HepG2 (cell line): Measurements from ENCODE around the gene CCNB1IP1. TPM values are rescaled to one million over a fixed set of nuclear protein-coding genes. Genes with fewer than 3 reads are reported as not detected.

ENCODE experiments used
- CBX2 ChIP-seq, 2 experiments: fragments of 200-600 bp in 1 of 2; sonication (generic); formaldehyde crosslinking in 1 of 2; IDR thresholded peaks; 2 replicates each; pipeline versions ENCODE4 v1.7.0 to v1.8.1; 2018 to 2022; ENCODE audit warnings: low read depth in 2 of 2, low read length in 1 of 2, mild to moderate bottlenecking in 1 of 2, missing genetic modification reagents in 1 of 2
- ERF ChIP-seq: IDR thresholded peaks from 2 replicates; pipeline ENCODE4 v1.6.1; 2018; ENCODE audit warnings: missing biosample characterization, missing genetic modification reagents
- FOSL1 ChIP-seq: sonication (generic); formaldehyde crosslinking; IDR thresholded peaks from 2 replicates; pipeline ENCODE4 v1.9.0; 2021; ENCODE audit warnings: missing genetic modification reagents, borderline replicate concordance
- GLMP ChIP-seq: sonication (generic); formaldehyde crosslinking; IDR thresholded peaks from 2 replicates; pipeline ENCODE4 v1.9.0; 2021; ENCODE audit warnings: missing genetic modification reagents, mild to moderate bottlenecking, borderline replicate concordance
- MATR3 ChIP-seq: sonication (generic); formaldehyde crosslinking; IDR thresholded peaks from 2 replicates; pipeline ENCODE4 v1.4.0; 2020; ENCODE audit warnings: missing genetic modification reagents
- MLLT10 ChIP-seq: sonication (generic); formaldehyde crosslinking; IDR thresholded peaks from 2 replicates; pipeline ENCODE4 v1.4.0; 2020; ENCODE audit warnings: missing genetic modification reagents
- PBX2 ChIP-seq: IDR thresholded peaks from 2 replicates; pipeline ENCODE4 v1.6.1; 2016; ENCODE audit warnings: control low read depth
- PLSCR1 ChIP-seq: sonication (generic); formaldehyde crosslinking; IDR thresholded peaks from 2 replicates; pipeline ENCODE4 v1.5.0; 2020; ENCODE audit warnings: missing genetic modification reagents, mild to moderate bottlenecking, borderline replicate concordance
- POGZ ChIP-seq: sonication (generic); formaldehyde crosslinking; IDR thresholded peaks from 2 replicates; pipeline ENCODE4 v1.4.0; 2020; ENCODE audit warnings: mild to moderate bottlenecking, missing genetic modification reagents
- POLR2AphosphoS5 ChIP-seq: IDR thresholded peaks from 2 replicates; pipeline ENCODE4 v1.6.1; 2012; ENCODE audit warnings: low read depth, low read length
- TRIM24 ChIP-seq: sonication (generic); formaldehyde crosslinking; IDR thresholded peaks from 2 replicates; pipeline ENCODE4 v1.8.0; 2022; ENCODE audit warnings: mild to moderate bottlenecking, missing genetic modification reagents
- ZBTB3 ChIP-seq: sonication (generic); formaldehyde crosslinking; IDR thresholded peaks from 2 replicates; pipeline ENCODE4 v1.4.0; 2020; ENCODE audit warnings: low read depth, mild to moderate bottlenecking, moderate library complexity, missing genetic modification reagents, borderline replicate concordance
- ZFP82 ChIP-seq: sonication (generic); formaldehyde crosslinking; IDR thresholded peaks from 2 replicates; pipeline ENCODE4 v1.5.1; 2020; ENCODE audit warnings: mild to moderate bottlenecking, missing genetic modification reagents, borderline replicate concordance
- ZNF329 ChIP-seq: sonication (generic); formaldehyde crosslinking; IDR thresholded peaks from 2 replicates; pipeline ENCODE4 v1.9.0; 2021; ENCODE audit warnings: low read depth, mild to moderate bottlenecking, missing genetic modification reagents
- ZNF337 ChIP-seq: sonication (generic); formaldehyde crosslinking; IDR thresholded peaks from 2 replicates; pipeline ENCODE4 v1.5.1; 2020; ENCODE audit warnings: missing genetic modification reagents, low read depth, mild to moderate bottlenecking, borderline replicate concordance
- ZNF549 ChIP-seq: sonication (generic); formaldehyde crosslinking; IDR thresholded peaks from 2 replicates; pipeline ENCODE4 v1.5.0; 2020; ENCODE audit warnings: missing genetic modification reagents
- ZNF558 ChIP-seq: sonication (generic); formaldehyde crosslinking; IDR thresholded peaks from 2 replicates; pipeline ENCODE4 v1.9.0; 2022; ENCODE audit warnings: mild to moderate bottlenecking, missing genetic modification reagents, borderline replicate concordance
- ZNF567 ChIP-seq: sonication (generic); formaldehyde crosslinking; IDR thresholded peaks from 2 replicates; pipeline ENCODE4 v1.8.1; 2023; ENCODE audit warnings: mild to moderate bottlenecking, missing genetic modification reagents, borderline replicate concordance
- ZNF660 ChIP-seq: sonication (generic); formaldehyde crosslinking; IDR thresholded peaks from 2 replicates; pipeline ENCODE4 v1.5.1; 2020; ENCODE audit warnings: mild to moderate bottlenecking, low read depth, missing genetic modification reagents, borderline replicate concordance
- ZNF670 ChIP-seq: sonication (generic); formaldehyde crosslinking; IDR thresholded peaks from 2 replicates; pipeline ENCODE4 v1.8.0; 2022; ENCODE audit warnings: mild to moderate bottlenecking, missing genetic modification reagents, borderline replicate concordance
- ZNF800 ChIP-seq: sonication (generic); formaldehyde crosslinking; IDR thresholded peaks from 2 replicates; pipeline ENCODE4 v1.4.0; 2020; ENCODE audit warnings: missing genetic modification reagents
- ZNF878 ChIP-seq: sonication (generic); formaldehyde crosslinking; IDR thresholded peaks from 2 replicates; pipeline ENCODE4 v1.8.1; 2023; ENCODE audit warnings: mild to moderate bottlenecking, missing genetic modification reagents, moderate library complexity
- ZNF891 ChIP-seq: sonication (generic); formaldehyde crosslinking; IDR thresholded peaks from 2 replicates; pipeline ENCODE4 v1.5.0; 2020; ENCODE audit warnings: mild to moderate bottlenecking, missing genetic modification reagents
- polyA plus RNA-seq, 8 experiments: library from polyadenylated mRNA; depleted of rRNA in 3 of 8; stranded (reverse) in 7 of 8; unstranded in 1 of 8; fragments of >200 nt; fragmentation: Illumina TruSeq in 4 of 8; extraction: Trizol in 4 of 8; gene quantifications; 2 replicates each; pipeline versions ENCODE4 v1.2.1 to v1.2.3, GENCODE V29; 2011 to 2016; ENCODE audit warnings: low read depth in 4 of 8, missing spikeins in 1 of 8, mixed read lengths in 1 of 8; ENCODE audit not compliant: insufficient read depth in 1 of 8
- total RNA-seq, 5 experiments: library from RNA; depleted of rRNA; stranded (reverse); fragments of >200 nt; fragmentation: Illumina TruSeq; extraction: Trizol; gene quantifications; 2 replicates each; pipeline ENCODE4 v1.2.3, GENCODE V29; 2016; ENCODE audit warnings: low read depth in 1 of 5

CCNB1IP1 gene
- total and polyA plus RNA-seq, 2 of the 13 experiments (the other 11 are each of a cell fraction or from before 2014, with no cell fraction given): 98.3 to 125 TPM

GRCh38 chr14:20376071-20376588 is 43.1 kb upstream of the CCNB1IP1 start (continued):
- no peak for TF ChIP-seq ZNF878 (CRISPR knock-in tag)
- TF ChIP-seq FOSL1: no peak
- no peak for TF ChIP-seq ZNF660
- TF ChIP-seq ZNF558 (CRISPR knock-in tag): no peak
- TF ChIP-seq ZFP82 (CRISPR knock-in tag): no peak
- no peak for TF ChIP-seq PLSCR1 (CRISPR knock-in tag)
- TF ChIP-seq ZNF329 (CRISPR knock-in tag): no peak
- no peak for TF ChIP-seq POGZ (CRISPR knock-in tag)
- TF ChIP-seq PBX2 (CRISPR knock-in tag): no peak
- TF ChIP-seq ZNF567 (CRISPR knock-in tag): 0 out of 2 replicates have a peak, but pooled peaks have one; percentile 66
- TF ChIP-seq MLLT10 (CRISPR knock-in tag): no peak
- TF ChIP-seq TRIM24 (CRISPR knock-in tag): no peak
- peak; percentile 71; the same call in 1 of the 2 replicates for TF ChIP-seq ZNF891 (CRISPR knock-in tag)
- TF ChIP-seq ERF: 0 out of 2 replicates have a peak, but pooled peaks have one; percentile 43
- TF ChIP-seq ZBTB3 (CRISPR knock-in tag): no peak
- TF ChIP-seq ZNF800 (CRISPR knock-in tag): no peak
- TF ChIP-seq CBX2 (IDR thresholded peaks at IDR 0.05; ENCODE audit: low read depth, low read length): no peak
- TF ChIP-seq CBX2 (CRISPR knock-in tag; IDR thresholded peaks at IDR 0.05; ENCODE audit: low read depth): no peak
- peak; percentile 78; the same call in 1 of the 2 replicates for TF ChIP-seq ZNF337 (CRISPR knock-in tag)
- TF ChIP-seq GLMP (CRISPR knock-in tag): no peak
- 0 out of 2 replicates have a peak, but pooled peaks have one; percentile 28 for TF ChIP-seq POLR2AphosphoS5
- no peak for TF ChIP-seq MATR3
- TF ChIP-seq ZNF549 (CRISPR knock-in tag): no peak
- peak; percentile 8; the same call in 1 of the 2 replicates for TF ChIP-seq ZNF670 (CRISPR knock-in tag)
